Vagina (tissue), 2 donors: Measurements from ENCODE around the gene PPIB.

ENCODE experiments used
- CTCF ChIP-seq, 3 experiments: fragments of 450-650 bp in 2 of 3; fragments of 200-600 bp in 1 of 3; sonication (generic) in 1 of 3; IDR thresholded peaks; one replicate each; pipeline ENCODE4 v1.5.1; 2017 to 2019; ENCODE audit warnings: antibody characterized with exemption in 3 of 3, mild to moderate bottlenecking in 2 of 3, moderate library complexity in 2 of 3
- POLR2A ChIP-seq, 2 donors: fragments of 450-650 bp; IDR thresholded peaks; one replicate each; pipeline ENCODE4 v1.6.1; 2017; ENCODE audit warnings: antibody characterized with exemption in 2 of 2, mild to moderate bottlenecking in 2 of 2, moderate library complexity in 2 of 2
- POLR2AphosphoS5 ChIP-seq, 2 donors: sonication (generic); formaldehyde crosslinking; IDR thresholded peaks; one replicate each; pipeline ENCODE4 v1.9.0; 2017; ENCODE audit warnings: antibody characterized with exemption in 2 of 2, mild to moderate bottlenecking in 2 of 2, low read depth in 1 of 2; ENCODE audit not compliant: insufficient read depth in 1 of 2

GRCh38 chr15:64146041-64146440 lies 16.8 kb downstream of the PPIB start:
- no peak for TF ChIP-seq CTCF (IDR thresholded peaks at IDR 0.05)
- no peak for TF ChIP-seq POLR2A (IDR thresholded peaks at IDR 0.05)
- no peak for TF ChIP-seq POLR2AphosphoS5 (IDR thresholded peaks at IDR 0.05; ENCODE audit: insufficient read depth in 1 of 2, low read depth in 1 of 2)
